Lung (tissue), 12 donors: ENCODE measurements around the gene PRR22. TPM values are rescaled to one million over a fixed set of nuclear protein-coding genes. Genes with fewer than 3 reads are reported as not detected.

Experiments
- ATAC-seq: fragments of 200-7000 bp; cut with Tn5 transposase; one replicate; pipeline ENCODE4 v1.9.1; 2020; ENCODE audit warnings: moderate number of reproducible peaks; ENCODE audit not compliant: insufficient read depth, low FRiP score
- DNase-seq, 3 donors: peaks; one replicate each; pipeline ENCODE4 v3.0.0-alpha.2; 2013 to 2017
- H3K27ac ChIP-seq, 2 donors: one replicate each; pipeline ENCODE4 v1.5.1; 2013; ENCODE audit warnings: mild to moderate bottlenecking in 2 of 2, moderate library complexity in 2 of 2, control low read depth in 1 of 2, inconsistent platforms in 1 of 2, low read depth in 1 of 2, low read length in 1 of 2
- H3K27me3 ChIP-seq, 3 donors: one replicate each; pipeline ENCODE4 v1.5.1; 2013; ENCODE audit warnings: low read length in 2 of 3; ENCODE audit not compliant: control insufficient read depth in 3 of 3, insufficient read depth in 3 of 3
- H3K36me3 ChIP-seq, 4 donors: one replicate each; pipeline ENCODE4 v1.5.1; 2013; ENCODE audit warnings: low read length in 4 of 4, mild to moderate bottlenecking in 1 of 4, moderate library complexity in 1 of 4; ENCODE audit not compliant: control insufficient read depth in 4 of 4, insufficient read depth in 4 of 4
- H3K4me1 ChIP-seq, 5 donors: one replicate each; pipeline ENCODE4 v1.5.1; 2013; ENCODE audit warnings: low read length in 5 of 5, mild to moderate bottlenecking in 2 of 5, moderate library complexity in 1 of 5; ENCODE audit not compliant: control insufficient read depth in 5 of 5, insufficient read depth in 5 of 5
- H3K4me3 ChIP-seq: one replicate; pipeline ENCODE4 v1.5.1; 2013; ENCODE audit warnings: mild to moderate bottlenecking, control low read depth, moderate library complexity
- H3K9ac ChIP-seq, 2 donors: one replicate each; pipeline ENCODE4 v1.5.1; 2013; ENCODE audit warnings: low read length in 2 of 2, control low read depth in 1 of 2; ENCODE audit not compliant: insufficient read depth in 1 of 2
- H3K9me3 ChIP-seq, 4 donors: one replicate each; pipeline ENCODE4 v1.5.1; 2013; ENCODE audit warnings: low read length in 3 of 4, mild to moderate bottlenecking in 1 of 4, moderate library complexity in 1 of 4; ENCODE audit not compliant: control insufficient read depth in 4 of 4, insufficient read depth in 3 of 4
- CTCF ChIP-seq: IDR thresholded peaks from 2 replicates; pipeline ENCODE4 v1.5.1; 2012; ENCODE audit warnings: mild to moderate bottlenecking; ENCODE audit errors: control extremely low read depth, extremely low read depth
- WGBS, 2 donors: extraction: QIAGEN DNeasy Blood & Tissue Kit; methylation state at CpG; one replicate each; pipeline ENCODE4 v1.1.7; 2013; 5-methylcytosine and 5-hydroxymethylcytosine counted together
- polyA plus RNA-seq, 2 donors: library from polyadenylated mRNA; stranded (reverse); fragments of 200-250 nt; gene quantifications; one replicate each; pipeline ENCODE4 v1.2.1, GENCODE V29; 2013
- total RNA-seq, 2 donors: library from RNA; depleted of rRNA in 1 of 2; stranded (reverse); fragments of >200 nt in 1 of 2; gene quantifications; one replicate each; pipeline ENCODE4 v1.2.1, GENCODE V29; 2014 to 2021
- donor health status: control.
- donor health status: control.
- donor health status: Bipolar disorder and iron deficiency.
- donor health status: healthy.
- donor health status: DM: yes; HTN: yes; CAD: no.

The PRR22 gene
- total and polyA plus RNA-seq, 4 donors, result 0.20 to 6.8 (median 4.4) TPM

- ATAC-seq (no peak), DNase-seq (no peak)
These were observed 6.1 kb downstream of the PRR22 start for GRCh38 chr19:5778402-5778801.

GRCh38 chr19:5775668-5776309 lies 8.8 kb downstream of the PRR22 start:
- TF ChIP-seq CTCF, result no peak
- Histone ChIP-seq H3K4me3 (no peak overlapping the region), H3K36me3 (no peaks in the 10 kb centered on the region), H3K27ac (no peak overlapping the region), H3K9ac (no peak overlapping the region), H3K4me1 (no peaks in the 10 kb centered on the region), H3K27me3 (no peaks in the 10 kb centered on the region), H3K9me3 (no peaks in the 10 kb centered on the region)
- 72 to 85% methylated on average over 17 of the region's 17 CpGs for WGBS, 2 donors
- DNase-seq, result peak in 2 of 3 donors; percentile 23 to 24
- ATAC-seq, result no peak

More at GRCh38 chr19:5778402-5778801, 6.1 kb downstream of the PRR22 start:
- no peaks in the 10 kb centered on the region for H3K9me3 ChIP-seq
- peaks cover 0 to 10% (median 0%) of the 10 kb centered on the region in 4 donors for H3K36me3 ChIP-seq
- 82 to 85% methylated on average over 17 of the region's 17 CpGs for WGBS, 2 donors
- TF ChIP-seq CTCF, result no peak
- H3K4me3 ChIP-seq, result no peak overlapping the region
- H3K27me3 ChIP-seq, result no peaks in the 10 kb centered on the region
- H3K4me1 ChIP-seq, result no peaks in the 10 kb centered on the region
- H3K27ac ChIP-seq, result no peak overlapping the region
- H3K9ac ChIP-seq, result no peak overlapping the region

GRCh38 chr19:5774921-5775320 lies 9.6 kb downstream of the PRR22 start:
- Histone ChIP-seq H3K27me3 (no peaks in the 10 kb centered on the region), H3K27ac (no peak overlapping the region), H3K9ac (no peak overlapping the region), H3K9me3 (no peaks in the 10 kb centered on the region), H3K36me3 (no peaks in the 10 kb centered on the region), H3K4me1 (no peaks in the 10 kb centered on the region), H3K4me3 (no peak overlapping the region)
- ATAC-seq, result no peak
- TF ChIP-seq CTCF, result no peak
- 75 to 82% methylated on average over 8 of the region's 8 CpGs for WGBS, 2 donors
- peak in 2 of 3 donors; percentile 39 to 51 for DNase-seq

GRCh38 chr19:5773276-5773675 lies 11.3 kb downstream of the PRR22 start:
- H3K9ac ChIP-seq, result no peak overlapping the region
- no peak for TF ChIP-seq CTCF
- no peak overlapping the region for H3K27ac ChIP-seq
- WGBS, 2 donors, result 84 to 91% methylated on average over 5 of the region's 5 CpGs
- H3K27me3 ChIP-seq, result no peaks in the 10 kb centered on the region
- no peaks in the 10 kb centered on the region for H3K36me3 ChIP-seq
- no peak for DNase-seq
- no peaks in the 10 kb centered on the region for H3K9me3 ChIP-seq
- no peaks in the 10 kb centered on the region for H3K4me1 ChIP-seq
- H3K4me3 ChIP-seq, result no peak overlapping the region
- ATAC-seq, result no peak
